H1 (cell line): ENCODE measurements around the gene DENND2D. TPM values are rescaled to one million over a fixed set of nuclear protein-coding genes. Genes with fewer than 3 reads are reported as not detected.
A peak's percentile ranks its signal among the peaks of the same experiment; 100 is the strongest.

Source experiments
- CTCF ChIA-PET: fragments of 300-600 bp; sonication (Branson Sonifier 250); formaldehyde crosslinking; loops from one replicate; lab custom pipeline; 2021; ENCODE audit not compliant: partially characterized antibody; lab: Charles Lee
- POLR2A ChIA-PET: fragments of 300-600 bp; sonication (Branson Sonifier 250); formaldehyde crosslinking; loops from one replicate; lab custom pipeline; 2021; ENCODE audit warnings: inconsistent platforms; ENCODE audit not compliant: partially characterized antibody; lab: Charles Lee
- DNase-seq, 2 experiments: peaks; one replicate each; pipeline versions ENCODE4 v3.0.0 to v3.0.0-alpha.2; 2010 to 2022; ENCODE audit warnings: low spot score in 2 of 2, low read depth in 1 of 2, mixed read lengths in 1 of 2
- FAIRE-seq: peaks from 2 replicates; lab custom pipeline; 2011; peaks lifted over from hg19 to GRCh38; lab: Jason Lieb, UNC
- H2AFZ ChIP-seq: 2 replicates; pipeline ENCODE4 v1.8.1; 2012; ENCODE audit warnings: low read length, inconsistent platforms
- H2AK5ac ChIP-seq: 2 replicates; pipeline ENCODE4 v1.6.1; 2013; ENCODE audit warnings: low read depth, low read length
- H2BK120ac ChIP-seq: replicated peaks from 2 replicates; pipeline ENCODE3; 2013; ENCODE audit warnings: low read depth, low read length, inconsistent platforms
- H2BK12ac ChIP-seq: 2 replicates; pipeline ENCODE4 v1.6.1; 2013; ENCODE audit warnings: low read depth, low read length
- H2BK15ac ChIP-seq: 2 replicates; pipeline ENCODE4 v1.6.1; 2013; ENCODE audit warnings: low read length
- H2BK20ac ChIP-seq: 2 replicates; pipeline ENCODE4 v1.6.1; 2013; ENCODE audit warnings: low read length
- H2BK5ac ChIP-seq: 2 replicates; pipeline ENCODE4 v1.6.1; 2013; ENCODE audit warnings: low read depth, low read length
- H3K14ac ChIP-seq: 2 replicates; pipeline ENCODE4 v1.6.1; 2013; ENCODE audit warnings: inconsistent platforms; ENCODE audit not compliant: insufficient read length
- H3K18ac ChIP-seq: 2 replicates; pipeline ENCODE4 v1.6.1; 2013; ENCODE audit warnings: low read length; ENCODE audit errors: extremely low read depth
- H3K23ac ChIP-seq: 2 replicates; pipeline ENCODE4 v1.6.1; 2013; ENCODE audit warnings: inconsistent platforms; ENCODE audit not compliant: insufficient read length
- H3K23me2 ChIP-seq: 2 replicates; pipeline ENCODE4 v1.6.1; 2013; ENCODE audit warnings: low read depth, low read length
- H3K27ac ChIP-seq: 2 replicates; pipeline ENCODE4 v1.6.1; 2011; ENCODE audit warnings: low read depth, low read length, inconsistent platforms
- H3K27me3 ChIP-seq, 4 experiments: replicated peaks in 1 of 4; 1 replicate in 1 of 4; 2 replicates in 3 of 4; pipeline versions ENCODE4 v1.6.1 to v1.8.1; 2011 to 2013; ENCODE audit warnings: low read length in 3 of 4, mild to moderate bottlenecking in 3 of 4, inconsistent platforms in 2 of 4, mixed read lengths in 2 of 4, moderate library complexity in 1 of 4; ENCODE audit not compliant: control insufficient read depth in 3 of 4, insufficient read depth in 3 of 4; ENCODE audit errors: extremely low read depth in 1 of 4
- H3K36me3 ChIP-seq, 4 experiments: 2 replicates each; pipeline versions ENCODE4 v1.6.1 to v1.8.1; 2011 to 2013; ENCODE audit warnings: mild to moderate bottlenecking in 4 of 4, low read length in 3 of 4, moderate library complexity in 2 of 4, control low read depth in 1 of 4, inconsistent platforms in 1 of 4; ENCODE audit not compliant: insufficient read depth in 4 of 4, control insufficient read depth in 2 of 4
- H3K4ac ChIP-seq: replicated peaks from 2 replicates; pipeline ENCODE3; 2013; ENCODE audit warnings: low read length, low read depth, mixed read lengths, inconsistent platforms; ENCODE audit not compliant: insufficient read length
- H3K4me1 ChIP-seq, 4 experiments: replicated peaks in 1 of 4; 1 replicate in 1 of 4; 2 replicates in 3 of 4; pipeline versions ENCODE4 v1.6.1 to v1.8.1; 2011 to 2013; ENCODE audit warnings: low read length in 3 of 4, inconsistent platforms in 2 of 4, mixed read lengths in 1 of 4; ENCODE audit not compliant: insufficient read depth in 4 of 4, control insufficient read depth in 3 of 4
- H3K4me2 ChIP-seq, 2 experiments: 2 replicates each; pipeline versions ENCODE4 v1.6.1 to v1.8.1; 2011 to 2013; ENCODE audit warnings: low read depth in 2 of 2, low read length in 2 of 2, control low read depth in 1 of 2, inconsistent platforms in 1 of 2, mild to moderate bottlenecking in 1 of 2; ENCODE audit not compliant: insufficient read depth in 1 of 2
- H3K4me3 ChIP-seq, 4 experiments: fragments of 200-600, 300-600 bp in 1 of 4; sonication (generic), shearing (Covaris generic), sonication (Bioruptor Twin) in 1 of 4; 2 replicates each; pipeline versions ENCODE4 v1.5.1 to v1.8.1; 2011 to 2016; ENCODE audit warnings: low read length in 4 of 4, low read depth in 3 of 4, control low read depth in 2 of 4, inconsistent platforms in 2 of 4, mild to moderate bottlenecking in 2 of 4, mixed read lengths in 1 of 4, moderate library complexity in 1 of 4; ENCODE audit not compliant: insufficient read depth in 2 of 4; ENCODE audit errors: extremely low read depth in 1 of 4
- H3K56ac ChIP-seq: replicated peaks from 2 replicates; pipeline ENCODE3; 2013; ENCODE audit warnings: low read depth, mild to moderate bottlenecking, mixed read lengths, low read length, inconsistent platforms; ENCODE audit not compliant: insufficient read length
- H3K79me1 ChIP-seq: 2 replicates; pipeline ENCODE4 v1.6.1; 2013; ENCODE audit warnings: low read depth, low read length, control low read depth
- H3K79me2 ChIP-seq, 2 experiments: 2 replicates each; pipeline versions ENCODE4 v1.6.1 to v1.8.1; 2012 to 2013; ENCODE audit warnings: low read length in 2 of 2, mild to moderate bottlenecking in 2 of 2, inconsistent platforms in 1 of 2; ENCODE audit not compliant: insufficient read depth in 2 of 2, control insufficient read depth in 1 of 2
- H3K9ac ChIP-seq, 4 experiments: replicated peaks in 1 of 4; 1 replicate in 1 of 4; 2 replicates in 3 of 4; pipeline versions ENCODE4 v1.6.1 to v1.8.1; 2011 to 2013; ENCODE audit warnings: low read depth in 3 of 4, low read length in 3 of 4, control low read depth in 2 of 4, mild to moderate bottlenecking in 2 of 4, moderate library complexity in 2 of 4, inconsistent platforms in 1 of 4; ENCODE audit errors: extremely low read depth in 1 of 4
- H3K9me3 ChIP-seq, 2 experiments: 2 replicates each; pipeline versions ENCODE4 v1.6.1 to v1.8.1; 2012 to 2013; ENCODE audit warnings: mild to moderate bottlenecking in 2 of 2, moderate library complexity in 2 of 2, control low read depth in 1 of 2, inconsistent platforms in 1 of 2, low read depth in 1 of 2, low read length in 1 of 2, mixed read lengths in 1 of 2; ENCODE audit not compliant: insufficient read depth in 2 of 2
- H4K20me1 ChIP-seq, 2 experiments: replicated peaks in 1 of 2; 2 replicates each; pipeline versions ENCODE3 to v1.8.1; 2011 to 2013; ENCODE audit warnings: inconsistent platforms in 2 of 2, low read length in 2 of 2, mild to moderate bottlenecking in 1 of 2; ENCODE audit not compliant: insufficient read depth in 2 of 2, control insufficient read depth in 1 of 2
- H4K5ac ChIP-seq: 2 replicates; pipeline ENCODE4 v1.6.1; 2013; ENCODE audit warnings: low read length, low read depth, mixed read lengths, inconsistent platforms; ENCODE audit not compliant: insufficient read length
- H4K8ac ChIP-seq: 2 replicates; pipeline ENCODE4 v1.8.0; 2013; ENCODE audit warnings: mild to moderate bottlenecking, moderate library complexity, low read length, inconsistent platforms; ENCODE audit not compliant: insufficient read depth; ENCODE audit errors: extremely low read depth
- H4K91ac ChIP-seq: replicated peaks from 2 replicates; pipeline ENCODE3; 2013; ENCODE audit warnings: low read length, mixed read lengths, inconsistent platforms; ENCODE audit not compliant: insufficient read length
- BCL11A ChIP-seq, 2 experiments: IDR thresholded peaks; one replicate each; pipeline ENCODE4 v1.6.1; 2011; ENCODE audit warnings: low read depth in 2 of 2, low read length in 2 of 2, mild to moderate bottlenecking in 2 of 2
- CBX5 ChIP-seq: fragments of 300-800, 300-1000 bp; sonication (generic); IDR thresholded peaks from 2 replicates; pipeline ENCODE4 v1.7.1; 2016; ENCODE audit warnings: antibody characterized with exemption, low read length, low read depth
- SIRT6 ChIP-seq: IDR thresholded peaks from one replicate; pipeline ENCODE4 v1.7.1; 2012; ENCODE audit warnings: low read length, inconsistent platforms
- SUZ12 ChIP-seq: fragments of 200-600 bp; sonication (generic); IDR thresholded peaks from 2 replicates; pipeline ENCODE4 v1.6.1; 2012; ENCODE audit warnings: mild to moderate bottlenecking, inconsistent platforms, low read length, moderate library complexity, mixed read lengths
- TCF12 ChIP-seq: IDR thresholded peaks from 2 replicates; pipeline ENCODE4 v1.6.1; 2011; ENCODE audit warnings: low read depth, mild to moderate bottlenecking, low read length
- WGBS, 2 experiments: shearing (Covaris generic) in 1 of 2; methylation state at CpG; one replicate each; pipeline versions ENCODE4 v1.1.6 to v1.1.7; 2013 to 2015; ENCODE audit warnings: low lambda C conversion rate in 2 of 2, mixed read lengths in 2 of 2, inconsistent platforms in 1 of 2, low coverage in 1 of 2, missing lambda C conversion rate in 1 of 2; ENCODE audit not compliant: insufficient replicate concordance in 2 of 2, insufficient coverage in 1 of 2, insufficient read length in 1 of 2; ENCODE audit errors: extremely low coverage in 1 of 2, missing lambda C conversion rate in 1 of 2; 5-methylcytosine and 5-hydroxymethylcytosine counted together
- polyA plus RNA-seq, 7 experiments: library from polyadenylated mRNA; depleted of rRNA in 3 of 7; stranded (reverse) in 5 of 7; unstranded in 2 of 7; fragments of >200 nt in 5 of 7; fragments of 200-250 nt in 2 of 7; gene quantifications; 1 replicate in 5 of 7; 2 replicates in 1 of 7; 4 replicates in 1 of 7; pipeline versions ENCODE4 v1.2.1 to v1.2.3, GENCODE V29; 2011 to 2013; ENCODE audit warnings: missing spikeins in 2 of 7, mixed read lengths in 2 of 7
- total RNA-seq: library from RNA; stranded (reverse); fragmentation: NEBNext Ultra II Directional; extraction: Animal tissue kit (Norgen Biotek cat#: 25700); gene quantifications from 2 replicates; pipeline ENCODE4 v1.2.1, GENCODE V29; 2021

The DENND2D gene
- total and polyA plus RNA-seq, 2 of the 8 experiments (the other 6 are each of a cell fraction or from before 2014, with no cell fraction given): 0.58 to 1.6 TPM

GRCh38 chr1:111242805-111243523, 42.5 kb upstream of the DENND2D start:
- Histone ChIP-seq H4K91ac (no peak overlapping the region), H3K36me3 (no peaks in the 10 kb centered on the region), H2AFZ (no peak overlapping the region), H3K4ac (no peak overlapping the region), H3K79me2 (no peaks in the 10 kb centered on the region), H3K9ac (no peak overlapping the region), H3K56ac (no peak overlapping the region), H2BK5ac (no peak overlapping the region), H2AK5ac (no peak overlapping the region), H4K5ac (no peak overlapping the region), H3K79me1 (no peaks in the 10 kb centered on the region), H3K14ac (no peak overlapping the region), H3K27ac (no peak overlapping the region), H4K20me1 (no peaks in the 10 kb centered on the region), H2BK20ac (no peak overlapping the region), H3K27me3 (no peaks in the 10 kb centered on the region; a peak in 1 of 7 replicates), H3K4me3 (no peak overlapping the region), H3K18ac (no peak overlapping the region), H3K23ac (no peak overlapping the region), H4K8ac (no peak overlapping the region), H2BK15ac (no peak overlapping the region), H2BK120ac (no peak overlapping the region), H3K4me2 (no peak overlapping the region), H3K4me1 (no peaks in the 10 kb centered on the region), H3K23me2 (no peaks in the 10 kb centered on the region; the same call in 1 of the 2 replicates), H2BK12ac (no peak overlapping the region), H3K9me3 (no peaks in the 10 kb centered on the region)
- POLR2A ChIA-PET: no interaction called here
- TF ChIP-seq TCF12 (no peak), SIRT6 (no peak), CBX5 (no peak), SUZ12 (no peak), BCL11A (IDR thresholded peaks at IDR 0.05; ENCODE audit: low read depth in 2 of 2, low read length in 2 of 2) (no peak)
- CTCF ChIA-PET: interaction anchor here (1.0 to 1.4 kb wide), 4 partner anchors 11 to 24 kb away, joined by 3 to 6 read pairs (median 4); no protein-coding TSS in a partner anchor
- WGBS, 2 experiments: 55% methylated on average over 4 of the region's 4 CpGs; no CpG with 5 or more reads in 1 of the 2 experiments
- DNase-seq (peak in 1 of 2 experiments; percentile 14), FAIRE-seq (no peak)
